Cardiac muscle cell (in vitro differentiated cells and primary cell): ENCODE results near the gene ST3GAL3. TPM values are rescaled to one million over a fixed set of nuclear protein-coding genes. Genes with fewer than 3 reads are reported as not detected.
A peak's percentile ranks its signal among the peaks of the same experiment; 100 is the strongest.

Experiments used
- DNase-seq, 2 donors: peaks; one replicate each; pipeline versions ENCODE4 v3.0.0 to v3.0.0-alpha.2; 2010 to 2017; ENCODE audit warnings: low read depth in 1 of 2, low spot score in 1 of 2
- H3K27ac ChIP-seq: fragments of 200-600 bp; sonication (generic); 2 replicates; pipeline ENCODE4 v1.5.1; 2016
- H3K27me3 ChIP-seq: fragments of 200-600 bp; sonication (generic); 2 replicates; pipeline ENCODE4 v1.6.0; 2016; ENCODE audit warnings: control low read depth
- H3K36me3 ChIP-seq: fragments of 200-600 bp; sonication (generic); 2 replicates; pipeline ENCODE4 v1.5.1; 2016; ENCODE audit warnings: control low read depth
- H3K4me1 ChIP-seq: fragments of 200-600 bp; sonication (generic); 2 replicates; pipeline ENCODE4 v1.8.1; 2017; ENCODE audit warnings: low read depth, mild to moderate bottlenecking, mixed run types
- H3K4me3 ChIP-seq: fragments of 200-600 bp; sonication (generic); 2 replicates; pipeline ENCODE4 v1.5.1; 2016; ENCODE audit warnings: mild to moderate bottlenecking
- H3K9me3 ChIP-seq: fragments of 200-600 bp; sonication (generic); 2 replicates; pipeline ENCODE4 v1.5.1; 2017; ENCODE audit warnings: low read depth, mild to moderate bottlenecking, control low read depth
- CTCF ChIP-seq: IDR thresholded peaks from 2 replicates; pipeline ENCODE4 v1.5.1; 2012; ENCODE audit warnings: low read depth, mild to moderate bottlenecking, low read length
- polyA plus RNA-seq: library from polyadenylated mRNA; unstranded; fragments of >200 nt; fragmentation: Nextera tagmentation; extraction: Ambion mirVana; gene quantifications from 2 replicates; pipeline ENCODE4 v1.2.1, GENCODE V29; 2016
- total RNA-seq: library from RNA; depleted of rRNA; stranded (reverse); fragments of >200 nt; gene quantifications from 2 replicates; pipeline ENCODE4 v1.2.3, GENCODE V29; 2016

Gene ST3GAL3
- total and polyA plus RNA-seq, 2 experiments from 2014 or later: 34.7 to 35.7 TPM

GRCh38 chr1:43879414-43879813, 172.1 kb downstream of the ST3GAL3 start:
- no peak for TF ChIP-seq CTCF
- Histone ChIP-seq H3K27ac (no peak overlapping the region), H3K27me3 (no peaks in the 10 kb centered on the region), H3K36me3 (no peaks in the 10 kb centered on the region), H3K4me1 (peaks cover 40% of the 10 kb centered on the region), H3K4me3 (no peak overlapping the region), H3K9me3 (no peaks in the 10 kb centered on the region)
- no peak for DNase-seq

GRCh38 chr1:43879996-43880395, 172.7 kb downstream of the ST3GAL3 start:
- Histone ChIP-seq H3K9me3 (no peaks in the 10 kb centered on the region), H3K27me3 (no peaks in the 10 kb centered on the region), H3K36me3 (no peaks in the 10 kb centered on the region), H3K4me3 (no peak overlapping the region), H3K4me1 (peaks cover 39% of the 10 kb centered on the region), H3K27ac (no peak overlapping the region)
- no peak for TF ChIP-seq CTCF
- no peak for DNase-seq

GRCh38 chr1:43880604-43881003, 173.3 kb downstream of the ST3GAL3 start:
- Histone ChIP-seq H3K9me3 (no peaks in the 10 kb centered on the region), H3K27me3 (no peaks in the 10 kb centered on the region), H3K4me1 (peaks cover 43% of the 10 kb centered on the region), H3K27ac (no peak overlapping the region), H3K36me3 (no peaks in the 10 kb centered on the region), H3K4me3 (no peak overlapping the region)
- no peak for DNase-seq
- TF ChIP-seq CTCF: no peak

GRCh38 chr1:43881415-43881814, 174.1 kb downstream of the ST3GAL3 start:
- Histone ChIP-seq H3K27me3 (no peaks in the 10 kb centered on the region), H3K4me3 (no peak overlapping the region), H3K27ac (peak overlapping the region; percentile 85), H3K4me1 (peaks cover 44% of the 10 kb centered on the region), H3K9me3 (no peaks in the 10 kb centered on the region), H3K36me3 (no peaks in the 10 kb centered on the region)
- no peak for TF ChIP-seq CTCF
- peak in 1 of 2 donors; percentile 86 for DNase-seq

GRCh38 chr1:43882763-43883162, 175.4 kb downstream of the ST3GAL3 start:
- Histone ChIP-seq H3K36me3 (no peaks in the 10 kb centered on the region), H3K9me3 (no peaks in the 10 kb centered on the region), H3K27ac (peak overlapping the region; percentile 85), H3K27me3 (no peaks in the 10 kb centered on the region), H3K4me1 (peaks cover 47% of the 10 kb centered on the region), H3K4me3 (no peak overlapping the region)
- TF ChIP-seq CTCF: no peak
- DNase-seq: no peak

- H3K27ac ChIP-seq: no peak overlapping the region
- no peak for TF ChIP-seq CTCF
- no peaks in the 10 kb centered on the region for H3K27me3 ChIP-seq
- no peaks in the 10 kb centered on the region for H3K9me3 ChIP-seq
- peaks cover 49% of the 10 kb centered on the region for H3K4me1 ChIP-seq
- no peak for DNase-seq
- no peaks in the 10 kb centered on the region for H3K36me3 ChIP-seq
- H3K4me3 ChIP-seq: no peak overlapping the region
Observed at GRCh38 chr1:43883321-43883720, 176.0 kb downstream of the ST3GAL3 start.
